GM21737 (cell line): ENCODE results near the gene BCKDHA.
"Not testable (repeated sequence)": the region's sequence is repeated elsewhere in the genome, so short reads cannot be mapped to it uniquely, and the experiment has no call there.

ENCODE experiments used
- ATAC-seq: cut with Tn5 transposase; IDR thresholded peaks from one replicate; pipeline ENCODE4 v1.9.1; 2021; ENCODE audit warnings: mild to moderate bottlenecking, moderate library complexity; ENCODE audit not compliant: unreplicated experiment

BCKDHA gene

GRCh38 chr19:41401483-41401882 is 3.9 kb downstream of the BCKDHA start:
- ATAC-seq = no peak

GRCh38 chr19:41402010-41402409 is 4.4 kb downstream of the BCKDHA start:
- no peak for ATAC-seq

GRCh38 chr19:41403181-41403970 is 5.8 kb downstream of the BCKDHA start:
- no peak for ATAC-seq

- no peak for ATAC-seq
These were observed 8.2 kb downstream of the BCKDHA start for GRCh38 chr19:41405776-41406175.

GRCh38 chr19:41407271-41407670 is 9.7 kb downstream of the BCKDHA start:
- ATAC-seq = no peak

GRCh38 chr19:41408256-41408655 is 10.6 kb downstream of the BCKDHA start:
- no peak for ATAC-seq

- ATAC-seq = not testable (repeated sequence)
These were observed 11.2 kb downstream of the BCKDHA start for GRCh38 chr19:41408846-41409245.

- ATAC-seq = no peak
These were observed 11.7 kb downstream of the BCKDHA start for GRCh38 chr19:41409288-41409687.

- no peak for ATAC-seq
These were observed 12.9 kb downstream of the BCKDHA start for GRCh38 chr19:41410336-41411054.

- ATAC-seq = no peak
These were observed 13.7 kb downstream of the BCKDHA start for GRCh38 chr19:41411100-41411967.

GRCh38 chr19:41411968-41412265 is 14.3 kb downstream of the BCKDHA start:
- ATAC-seq = no peak

GRCh38 chr19:41412953-41413352 is 15.3 kb downstream of the BCKDHA start:
- ATAC-seq = no peak

GRCh38 chr19:41413947-41414346 is 16.3 kb downstream of the BCKDHA start:
- ATAC-seq = no peak

GRCh38 chr19:41414461-41414860 is 16.8 kb downstream of the BCKDHA start:
- no peak for ATAC-seq

GRCh38 chr19:41415154-41415571 is 17.5 kb downstream of the BCKDHA start:
- no peak for ATAC-seq

GRCh38 chr19:41416194-41416674 is 18.6 kb downstream of the BCKDHA start:
- ATAC-seq = no peak

- no peak for ATAC-seq
These were observed 22.7 kb downstream of the BCKDHA start for GRCh38 chr19:41420101-41420880.

- ATAC-seq = no peak
These were observed 23.7 kb downstream of the BCKDHA start for GRCh38 chr19:41421314-41421713.

GRCh38 chr19:41421973-41422372 is 24.4 kb downstream of the BCKDHA start:
- no peak for ATAC-seq

- no peak for ATAC-seq
These were observed 24.8 kb downstream of the BCKDHA start for GRCh38 chr19:41422456-41422855.

GRCh38 chr19:41422955-41423354 is 25.3 kb downstream of the BCKDHA start:
- ATAC-seq = no peak
